ENCODE measurements around the gene RD3L. TPM values are rescaled to one million over a fixed set of nuclear protein-coding genes. Genes with fewer than 3 reads are reported as not detected.

Gene RD3L
- total and polyA plus RNA-seq, 2 of the 13 experiments (the other 11 are each of a cell fraction or from before 2014, with no cell fraction given): not detected

DNA sequence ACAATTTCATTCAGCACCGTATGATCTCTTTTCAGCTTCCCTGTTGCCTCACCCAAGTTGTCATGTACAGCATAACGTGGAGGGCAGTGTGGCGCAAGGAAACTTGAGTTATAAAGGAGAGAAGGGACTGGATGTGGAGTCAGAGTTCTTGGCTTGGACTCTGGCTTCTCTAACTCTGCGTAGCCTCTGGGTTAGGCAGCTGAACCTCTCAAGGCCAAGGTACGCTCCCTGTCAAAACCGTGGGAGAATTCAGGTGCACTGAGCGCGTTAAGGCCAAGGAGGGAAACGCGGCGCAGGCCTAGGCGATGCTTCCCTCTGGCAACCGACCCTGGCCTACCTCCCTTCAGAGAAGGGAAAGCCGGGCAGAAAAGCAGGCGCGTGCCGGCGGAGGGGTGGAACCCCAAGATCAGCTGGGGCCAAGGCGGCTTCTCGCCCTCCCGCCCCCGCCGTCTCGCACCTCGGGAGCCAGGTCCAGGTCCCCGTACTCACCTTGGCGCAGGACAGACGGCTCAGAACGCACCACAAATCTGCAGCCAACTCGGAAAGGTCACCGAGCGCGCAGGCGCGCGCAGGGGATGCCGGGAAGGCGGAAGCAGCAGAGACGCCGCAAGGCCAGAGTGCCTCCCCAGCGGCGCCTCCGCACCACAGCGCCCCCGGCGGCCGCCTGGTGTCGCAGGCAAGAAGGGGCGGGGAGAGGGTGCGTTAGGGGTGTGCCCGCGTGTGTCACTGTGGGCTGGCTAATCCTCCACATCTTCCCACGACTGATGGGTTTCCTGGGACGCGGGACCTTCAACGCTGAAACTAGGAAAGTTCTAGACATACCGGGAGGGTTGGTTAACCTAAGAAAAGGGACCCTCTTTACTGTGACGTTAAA, 21.1 kb downstream of the RD3L start (continued):
- TF ChIP-seq SP1 (IDR thresholded peaks at IDR 0.05) (no peak), SP1 (CRISPR knock-in tag; IDR thresholded peaks at IDR 0.05) (peak; percentile 92), HHEX (CRISPR knock-in tag; IDR thresholded peaks at IDR 0.05) (no peak), IRF2 (CRISPR knock-in tag; IDR thresholded peaks at IDR 0.05) (peak; percentile 84), ARID4A (CRISPR knock-in tag; IDR thresholded peaks at IDR 0.05; ENCODE audit: borderline replicate concordance) (peak; percentile 94), KAT8 (CRISPR knock-in tag; IDR thresholded peaks at IDR 0.05) (peak; percentile 98), NFE2L1 (CRISPR knock-in tag; IDR thresholded peaks at IDR 0.05; ENCODE audit: borderline replicate concordance) (0 out of 2 replicates have a peak, but pooled peaks have one; percentile 59), CEBPG (CRISPR knock-in tag; IDR thresholded peaks at IDR 0.05) (peak; percentile 35; the same call in 1 of the 2 replicates), ETV6 (CRISPR knock-in tag; conservative IDR thresholded peaks at IDR 0.05) (no peak), ZNF777 (CRISPR knock-in tag; IDR thresholded peaks at IDR 0.05) (peak; percentile 57; the same call in 1 of the 2 replicates), MBNL3 (CRISPR knock-in tag; conservative IDR thresholded peaks at IDR 0.05) (no peak), ZBTB34 (CRISPR knock-in tag; IDR thresholded peaks at IDR 0.05) (peak; percentile 28; the same call in 1 of the 2 replicates), ATF1 (CRISPR knock-in tag; IDR thresholded peaks at IDR 0.05) (no peak), JUNB (CRISPR knock-in tag; IDR thresholded peaks at IDR 0.05; ENCODE audit: borderline replicate concordance) (no peak), KLF9 (CRISPR knock-in tag; IDR thresholded peaks at IDR 0.05; ENCODE audit: low read depth) (0 out of 2 replicates have a peak, but pooled peaks have one; percentile 39), ZSCAN31 (CRISPR knock-in tag; IDR thresholded peaks at IDR 0.05; ENCODE audit: low read depth) (peak; percentile 89), ZNF790 (CRISPR knock-in tag; IDR thresholded peaks at IDR 0.05; ENCODE audit: borderline replicate concordance) (no peak), ARID2 (CRISPR knock-in tag; IDR thresholded peaks at IDR 0.05; ENCODE audit: borderline replicate concordance) (no peak), RBM39 (IDR thresholded peaks at IDR 0.05; ENCODE audit: low read depth, low read length, poor library complexity, severe bottlenecking) (peak; percentile 80)
- TF ChIP-seq, protein P1, sequence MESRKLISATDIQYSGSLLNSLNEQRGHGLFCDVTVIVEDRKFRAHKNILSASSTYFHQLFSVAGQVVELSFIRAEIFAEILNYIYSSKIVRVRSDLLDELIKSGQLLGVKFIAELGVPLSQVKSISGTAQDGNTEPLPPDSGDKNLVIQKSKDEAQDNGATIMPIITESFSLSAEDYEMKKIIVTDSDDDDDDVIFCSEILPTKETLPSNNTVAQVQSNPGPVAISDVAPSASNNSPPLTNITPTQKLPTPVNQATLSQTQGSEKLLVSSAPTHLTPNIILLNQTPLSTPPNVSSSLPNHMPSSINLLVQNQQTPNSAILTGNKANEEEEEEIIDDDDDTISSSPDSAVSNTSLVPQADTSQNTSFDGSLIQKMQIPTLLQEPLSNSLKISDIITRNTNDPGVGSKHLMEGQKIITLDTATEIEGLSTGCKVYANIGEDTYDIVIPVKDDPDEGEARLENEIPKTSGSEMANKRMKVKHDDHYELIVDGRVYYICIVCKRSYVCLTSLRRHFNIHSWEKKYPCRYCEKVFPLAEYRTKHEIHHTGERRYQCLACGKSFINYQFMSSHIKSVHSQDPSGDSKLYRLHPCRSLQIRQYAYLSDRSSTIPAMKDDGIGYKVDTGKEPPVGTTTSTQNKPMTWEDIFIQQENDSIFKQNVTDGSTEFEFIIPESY (CRISPR knock-in tag; IDR thresholded peaks at IDR 0.05): peak; percentile 93
- TF ChIP-seq, protein P2, sequence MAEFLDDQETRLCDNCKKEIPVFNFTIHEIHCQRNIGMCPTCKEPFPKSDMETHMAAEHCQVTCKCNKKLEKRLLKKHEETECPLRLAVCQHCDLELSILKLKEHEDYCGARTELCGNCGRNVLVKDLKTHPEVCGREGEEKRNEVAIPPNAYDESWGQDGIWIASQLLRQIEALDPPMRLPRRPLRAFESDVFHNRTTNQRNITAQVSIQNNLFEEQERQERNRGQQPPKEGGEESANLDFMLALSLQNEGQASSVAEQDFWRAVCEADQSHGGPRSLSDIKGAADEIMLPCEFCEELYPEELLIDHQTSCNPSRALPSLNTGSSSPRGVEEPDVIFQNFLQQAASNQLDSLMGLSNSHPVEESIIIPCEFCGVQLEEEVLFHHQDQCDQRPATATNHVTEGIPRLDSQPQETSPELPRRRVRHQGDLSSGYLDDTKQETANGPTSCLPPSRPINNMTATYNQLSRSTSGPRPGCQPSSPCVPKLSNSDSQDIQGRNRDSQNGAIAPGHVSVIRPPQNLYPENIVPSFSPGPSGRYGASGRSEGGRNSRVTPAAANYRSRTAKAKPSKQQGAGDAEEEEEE (CRISPR knock-in tag; IDR thresholded peaks at IDR 0.05; ENCODE audit: borderline replicate concordance): no peak
